Activated T-cell treated with anti-CD3 and anti-CD28 coated beads, Interleukin-2, amount 50 U/mL, for 4 hours (primary cell): ENCODE results near the gene NDUFS1. TPM values are rescaled to one million over a fixed set of nuclear protein-coding genes. Genes with fewer than 3 reads are reported as not detected.
A peak's percentile ranks its signal among the peaks of the same experiment; 100 is the strongest.
"Not testable (repeated sequence)": the region's sequence is repeated elsewhere in the genome, so short reads cannot be mapped to it uniquely, and the experiment has no call there.

Experiments
- ATAC-seq, 2 donors: fragments of 200-7000 bp; cut with Tn5 transposase; one replicate each; pipeline ENCODE4 v1.10.0; 2021
- DNase-seq: peaks from one replicate; pipeline ENCODE4 v3.0.0-alpha.2; 2020
- H3K27me3 Mint-ChIP-seq: one replicate; pipeline ENCODE4 v1.8.0; 2021; ENCODE audit warnings: low read depth, mixed read lengths
- H3K36me3 Mint-ChIP-seq: one replicate; pipeline ENCODE4 v1.8.0; 2022; ENCODE audit warnings: mixed read lengths; ENCODE audit not compliant: insufficient read depth
- H3K4me1 Mint-ChIP-seq: one replicate; pipeline ENCODE4 v1.8.0; 2021; ENCODE audit warnings: low read depth, mixed read lengths
- H3K4me3 Mint-ChIP-seq: one replicate; pipeline ENCODE4 v1.8.0; 2021; ENCODE audit warnings: mild to moderate bottlenecking, moderate library complexity, mixed read lengths
- H3K9me3 Mint-ChIP-seq: one replicate; pipeline ENCODE4 v1.8.0; 2021; ENCODE audit warnings: mixed read lengths
- total RNA-seq, 3 donors: library from RNA; stranded (reverse); gene quantifications; one replicate each; pipeline ENCODE4 v1.2.1, GENCODE V29; 2021

NDUFS1 gene
- 10 to 100 TPM; 70.4 to 74.1 (median 71.2) TPM for total RNA-seq

DNA sequence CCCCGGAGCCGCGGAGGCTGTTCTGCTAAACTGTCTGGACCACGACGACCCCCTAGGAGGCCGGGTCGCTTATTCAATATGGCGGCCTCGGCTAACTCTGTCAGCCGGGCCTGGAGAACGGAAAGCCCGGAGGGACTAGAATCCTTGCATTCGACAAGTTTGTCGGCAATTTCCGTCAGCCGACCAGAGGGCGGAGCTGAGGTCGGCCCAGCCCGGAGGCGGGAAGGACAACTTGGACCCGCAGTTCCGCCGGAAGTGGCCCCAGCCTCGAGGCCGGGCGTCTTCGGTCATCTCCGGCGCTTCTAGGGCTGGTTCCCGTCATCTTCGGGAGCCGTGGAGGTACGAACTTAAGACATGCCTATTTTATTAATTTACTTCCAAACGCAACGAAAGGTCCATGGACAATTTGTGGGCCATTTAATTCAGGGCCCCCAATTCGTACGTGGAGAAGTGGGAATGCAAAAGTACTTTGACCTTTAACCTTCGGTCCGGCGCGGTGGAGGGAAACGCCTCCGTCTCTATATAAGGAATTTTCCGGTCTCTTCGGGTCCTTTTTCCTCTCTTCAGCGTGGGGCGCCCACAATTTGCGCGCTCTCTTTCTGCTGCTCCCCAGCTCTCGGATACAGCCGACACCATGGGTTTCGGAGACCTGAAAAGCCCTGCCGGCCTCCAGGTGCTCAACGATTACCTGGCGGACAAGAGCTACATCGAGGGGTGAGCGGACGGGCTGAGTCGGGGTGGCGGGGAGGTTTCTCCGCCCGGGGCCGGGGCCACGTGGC, at the start of gene NDUFS1, which contains the start of gene EEF1B2:
NDUFS1 (minus strand) TSS at position 99 of the 779 bp plus-strand sequence. CDS start 5,766 bp downstream, outside the sequence.
EEF1B2 (plus strand) TSS at position 550 of the 779 bp plus-strand sequence; CDS start at position 635, 85 bp downstream.
- peaks cover 52% of the 10 kb centered on the region for H3K4me1 Mint-ChIP-seq
- peaks cover 40% of the 10 kb centered on the region for H3K36me3 Mint-ChIP-seq
- no peaks in the 10 kb centered on the region for H3K27me3 Mint-ChIP-seq
- DNase-seq (peak; percentile 93), ATAC-seq (peak; percentile 88 to 92)
- H3K4me3 Mint-ChIP-seq: peak within 1 kb of the TSS; percentile 99
- no peaks in the 10 kb centered on the region for H3K9me3 Mint-ChIP-seq

DNA sequence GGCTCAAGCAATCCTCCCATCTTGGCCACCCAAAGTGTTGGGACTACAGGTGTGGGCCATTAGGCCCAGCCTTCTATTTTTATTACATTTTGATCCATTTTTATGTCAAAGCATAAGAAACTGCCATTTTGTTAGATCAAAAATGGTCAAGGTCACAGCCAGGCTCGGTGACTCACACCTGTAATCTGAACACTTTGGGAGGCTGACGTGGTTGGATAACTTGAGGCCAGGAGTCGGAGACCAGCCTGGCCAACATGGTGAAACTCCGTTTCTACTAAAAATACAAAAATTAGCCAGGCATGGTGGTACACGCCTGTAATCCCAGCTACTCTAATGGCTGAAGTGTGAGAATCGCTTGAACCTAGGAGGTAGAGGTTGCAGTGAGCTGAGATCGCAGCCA, 49.7 kb upstream of the NDUFS1 start:
- Mint-ChIP-seq H3K4me3 (no peak overlapping the region), H3K9me3 (no peaks in the 10 kb centered on the region), H3K4me1 (no peaks in the 10 kb centered on the region), H3K27me3 (peaks cover 6% of the 10 kb centered on the region), H3K36me3 (no peaks in the 10 kb centered on the region)
- no peak for ATAC-seq
- no peak for DNase-seq

DNA sequence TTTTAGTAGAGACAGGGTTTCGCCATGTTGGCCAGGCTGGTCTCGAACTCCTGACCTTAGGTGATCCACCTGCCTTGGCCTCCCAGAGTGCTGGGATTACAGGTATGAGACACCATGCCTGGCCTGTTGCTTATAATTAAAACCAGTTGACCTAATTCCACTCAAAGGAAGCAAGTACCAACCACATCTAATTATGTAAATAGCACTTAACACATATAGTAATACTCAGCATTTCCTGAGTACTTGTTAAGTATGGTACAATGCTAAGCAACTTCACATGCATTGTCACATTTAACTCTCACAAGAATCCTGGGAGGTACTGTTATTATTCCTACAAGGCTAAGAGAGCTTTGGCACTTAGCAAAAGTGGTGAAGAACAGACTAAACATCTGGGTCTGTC, 48.1 kb upstream of the NDUFS1 start:
- H3K4me3 Mint-ChIP-seq, ATAC-seq, H3K4me1 Mint-ChIP-seq, H3K27me3 Mint-ChIP-seq, H3K36me3 Mint-ChIP-seq, H3K9me3 Mint-ChIP-seq, DNase-seq: not testable (repeated sequence)

DNA sequence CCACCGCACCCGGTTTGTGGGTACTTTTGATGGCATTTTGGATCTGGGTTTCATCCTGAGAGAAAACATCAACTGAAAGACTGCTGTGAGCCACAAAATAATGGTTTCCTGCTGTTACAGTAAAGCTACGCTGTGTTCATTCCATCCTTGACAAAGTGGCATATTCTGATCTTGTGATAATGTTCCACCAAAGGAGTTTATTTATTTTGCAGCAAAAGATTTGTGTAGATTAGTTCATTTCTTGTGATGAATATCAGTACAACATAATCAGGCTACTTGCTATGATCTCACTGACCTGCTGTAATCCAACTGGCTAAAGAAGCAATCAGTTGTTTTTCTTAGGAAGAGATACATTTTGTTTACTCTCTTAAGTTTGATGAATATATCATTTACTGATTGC, 45.5 kb upstream of the NDUFS1 start:
- no peak for DNase-seq
- Mint-ChIP-seq H3K36me3 (no peaks in the 10 kb centered on the region), H3K4me1 (no peaks in the 10 kb centered on the region), H3K27me3 (peaks cover 7% of the 10 kb centered on the region), H3K9me3 (no peaks in the 10 kb centered on the region), H3K4me3 (no peak overlapping the region)
- no peak for ATAC-seq

DNA sequence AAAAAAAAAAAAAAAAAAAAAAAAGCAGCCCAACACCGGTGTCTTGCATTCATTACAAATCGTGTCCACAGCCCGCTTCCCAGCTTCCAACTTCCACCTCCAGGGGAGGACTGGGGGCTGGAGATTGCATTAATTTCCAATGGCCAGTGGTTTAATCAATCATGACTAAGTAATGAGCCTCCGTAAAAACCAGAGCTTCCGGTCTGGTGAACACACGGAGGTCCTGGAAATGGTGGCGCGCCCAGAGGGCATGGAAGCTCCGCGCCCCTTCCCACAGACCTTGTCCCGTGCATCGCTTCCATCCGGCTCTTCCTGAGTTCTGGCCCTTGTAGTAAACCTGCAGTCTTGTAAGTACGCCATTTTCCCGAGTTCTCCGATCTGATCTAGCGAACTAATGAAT, 44.1 kb upstream of the NDUFS1 start:
- Mint-ChIP-seq H3K4me3 (no peak overlapping the region), H3K27me3 (peaks cover 12% of the 10 kb centered on the region), H3K9me3 (no peaks in the 10 kb centered on the region), H3K4me1 (no peaks in the 10 kb centered on the region), H3K36me3 (no peaks in the 10 kb centered on the region)
- no peak for DNase-seq
- no peak for ATAC-seq

DNA sequence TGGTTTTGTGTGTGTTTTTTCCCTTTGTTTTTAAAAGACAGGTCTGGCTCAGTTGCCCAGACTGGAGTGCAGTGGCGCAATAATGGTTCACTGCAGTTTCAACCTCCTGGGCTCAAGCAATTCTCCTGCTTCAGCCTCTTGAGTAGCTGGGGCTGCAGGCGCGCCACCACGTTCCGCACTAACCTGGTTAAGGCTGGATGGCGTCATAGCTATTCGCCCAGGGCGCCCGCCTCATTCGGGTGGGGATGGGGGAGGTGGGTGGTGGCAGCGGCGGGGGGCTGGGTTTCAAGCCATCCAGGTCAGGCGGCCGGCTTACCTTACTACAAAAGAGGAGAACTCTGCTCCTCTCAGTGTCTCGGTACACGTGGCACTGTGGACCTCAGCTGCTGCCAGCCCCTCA, 43.2 kb upstream of the NDUFS1 start:
- no peak for ATAC-seq
- no peak for DNase-seq
- peaks cover 13% of the 10 kb centered on the region for H3K27me3 Mint-ChIP-seq
- H3K4me1 Mint-ChIP-seq: no peaks in the 10 kb centered on the region
- H3K4me3 Mint-ChIP-seq: no peak overlapping the region
- no peaks in the 10 kb centered on the region for H3K36me3 Mint-ChIP-seq
- H3K9me3 Mint-ChIP-seq: no peaks in the 10 kb centered on the region

DNA sequence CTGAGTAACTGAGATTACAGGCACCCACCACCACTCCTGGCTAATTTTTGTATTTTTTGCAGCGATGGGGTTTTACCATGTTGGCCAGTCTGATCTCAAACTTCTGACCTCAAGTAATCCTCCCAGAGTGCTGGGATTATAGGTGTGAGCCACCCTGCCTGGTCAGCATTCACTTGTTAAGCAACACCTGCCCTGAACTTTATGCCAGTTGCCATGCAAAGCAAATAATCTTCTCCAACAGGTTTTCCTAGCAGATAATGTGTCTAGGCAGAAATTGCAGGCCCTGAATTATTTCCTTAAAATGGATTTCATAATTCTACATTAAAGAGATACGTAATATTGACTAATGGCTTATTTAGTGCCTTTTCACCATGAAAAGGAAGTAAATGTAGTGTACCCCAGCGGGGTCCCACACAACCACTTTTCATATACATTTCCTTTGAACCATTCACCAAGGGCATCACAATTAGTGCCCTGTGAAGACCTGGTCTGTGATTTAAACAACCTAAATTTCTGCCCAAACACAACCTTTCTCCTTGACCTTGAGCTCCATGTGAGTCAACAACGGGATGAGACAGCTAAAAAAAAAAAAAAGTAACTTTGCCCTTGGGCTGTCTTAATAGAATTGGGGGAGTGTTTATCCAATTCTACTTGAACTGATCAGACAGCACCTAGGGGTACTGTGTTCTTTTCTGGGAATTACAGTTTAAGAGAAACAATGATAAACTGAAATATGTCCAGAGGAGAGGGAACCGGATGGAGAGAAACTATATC, 42.0 kb upstream of the NDUFS1 start:
- peaks cover 13% of the 10 kb centered on the region for H3K27me3 Mint-ChIP-seq
- H3K36me3 Mint-ChIP-seq: no peaks in the 10 kb centered on the region
- DNase-seq (no peak), ATAC-seq (no peak)
- no peaks in the 10 kb centered on the region for H3K4me1 Mint-ChIP-seq
- no peak overlapping the region for H3K4me3 Mint-ChIP-seq
- H3K9me3 Mint-ChIP-seq: no peaks in the 10 kb centered on the region

DNA sequence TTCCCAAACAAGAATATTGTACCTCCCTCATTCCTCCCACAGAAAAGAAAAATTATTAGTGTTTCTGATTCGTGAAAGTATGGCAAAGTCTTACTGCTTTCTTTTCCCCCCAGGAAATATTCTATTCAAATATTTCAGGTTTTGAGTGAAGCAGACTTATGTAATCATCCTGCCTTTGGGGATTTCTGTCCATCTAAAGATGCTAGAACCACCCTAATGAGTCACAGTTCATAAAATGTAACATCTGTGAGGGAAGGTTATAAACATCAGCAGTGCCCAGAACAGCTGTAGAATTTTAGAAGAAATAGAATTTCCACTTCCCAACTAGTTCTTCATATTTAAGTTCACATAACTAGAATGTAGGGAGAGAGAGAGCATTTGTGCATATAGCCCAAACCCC, 39.4 kb upstream of the NDUFS1 start:
- DNase-seq (no peak), ATAC-seq (no peak)
- Mint-ChIP-seq H3K27me3 (peaks cover 22% of the 10 kb centered on the region), H3K4me1 (no peaks in the 10 kb centered on the region), H3K9me3 (no peaks in the 10 kb centered on the region), H3K36me3 (no peaks in the 10 kb centered on the region), H3K4me3 (no peak overlapping the region)

DNA sequence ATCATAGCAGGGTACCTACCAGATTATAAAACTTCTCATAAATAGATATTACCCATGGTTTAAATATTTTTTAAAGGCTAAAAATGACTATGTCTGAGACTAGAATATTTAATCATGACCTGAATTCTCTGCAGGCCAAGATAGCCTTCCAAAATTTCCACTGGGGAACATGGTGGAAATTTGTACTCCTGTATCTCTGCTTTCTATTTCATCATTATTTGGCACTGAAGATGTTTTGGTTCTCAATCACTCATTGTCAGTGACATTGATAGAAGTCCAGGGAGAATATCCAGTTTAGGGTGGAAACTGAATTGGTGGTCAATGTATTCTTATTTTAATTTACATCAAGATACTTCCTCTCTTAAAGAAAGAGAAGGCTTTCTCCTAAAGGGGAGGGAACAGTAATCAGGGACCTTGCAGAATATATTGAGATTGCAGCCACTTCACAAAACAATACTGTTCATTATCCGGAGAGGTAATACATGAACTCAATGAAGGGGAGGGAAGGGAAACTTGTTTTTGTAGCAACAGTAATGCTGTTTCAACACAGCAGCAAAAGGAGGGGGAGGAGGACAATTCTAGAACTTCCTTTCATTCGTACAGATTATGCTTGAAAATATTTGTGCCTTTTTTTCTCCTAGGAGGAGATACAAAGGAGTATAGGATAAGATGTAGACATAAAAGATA, 34.6 kb upstream of the NDUFS1 start:
- DNase-seq: no peak
- no peaks in the 10 kb centered on the region for H3K36me3 Mint-ChIP-seq
- H3K4me3 Mint-ChIP-seq: no peak overlapping the region
- no peaks in the 10 kb centered on the region for H3K9me3 Mint-ChIP-seq
- H3K4me1 Mint-ChIP-seq: no peaks in the 10 kb centered on the region
- ATAC-seq: no peak
- peaks cover 16% of the 10 kb centered on the region for H3K27me3 Mint-ChIP-seq

DNA sequence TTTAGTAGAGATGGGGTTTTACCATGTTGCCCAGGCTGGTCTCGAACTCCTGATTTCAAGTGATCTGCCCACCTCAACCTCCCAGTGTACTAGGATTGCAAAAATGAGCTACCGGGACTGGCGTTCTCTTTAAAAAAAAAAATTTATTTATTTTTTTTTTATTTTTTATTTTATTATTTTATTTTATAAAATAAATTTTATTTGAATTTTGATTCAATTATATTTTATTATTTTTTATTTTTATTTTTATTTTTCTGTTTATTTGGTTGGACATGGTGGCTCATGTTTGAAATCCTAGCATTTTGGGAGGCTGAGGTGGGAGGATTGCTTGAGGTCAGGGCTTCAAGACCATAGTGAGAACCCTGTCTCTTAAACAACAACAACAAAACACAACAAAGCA, 32.9 kb upstream of the NDUFS1 start:
- no peaks in the 10 kb centered on the region for H3K9me3 Mint-ChIP-seq
- no peak for DNase-seq
- no peak overlapping the region for H3K4me3 Mint-ChIP-seq
- H3K36me3 Mint-ChIP-seq: no peaks in the 10 kb centered on the region
- no peaks in the 10 kb centered on the region for H3K4me1 Mint-ChIP-seq
- H3K27me3 Mint-ChIP-seq: peaks cover 15% of the 10 kb centered on the region
- ATAC-seq: no peak

DNA sequence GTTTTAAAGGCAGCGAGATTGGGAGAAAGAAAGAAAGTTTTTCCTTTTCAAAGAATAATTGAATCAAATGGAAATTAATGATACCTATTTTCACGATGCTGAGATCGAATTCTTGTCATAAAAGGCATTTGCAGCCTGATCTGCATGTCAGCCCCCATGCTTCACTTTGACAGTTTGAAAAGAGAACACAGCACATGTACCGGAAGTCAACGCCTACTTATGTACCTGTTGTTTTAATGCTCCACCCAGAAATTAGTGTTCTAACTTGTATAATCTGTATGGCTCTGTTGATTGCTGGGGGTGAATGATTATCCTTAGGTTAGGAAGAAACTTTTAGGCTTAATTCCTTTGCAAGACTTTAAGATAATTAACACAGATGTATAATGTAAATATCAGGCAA, 31.4 kb upstream of the NDUFS1 start:
- Mint-ChIP-seq H3K36me3 (no peaks in the 10 kb centered on the region), H3K4me1 (no peaks in the 10 kb centered on the region), H3K4me3 (no peak overlapping the region), H3K9me3 (no peaks in the 10 kb centered on the region), H3K27me3 (peaks cover 15% of the 10 kb centered on the region)
- DNase-seq (no peak), ATAC-seq (no peak)

DNA sequence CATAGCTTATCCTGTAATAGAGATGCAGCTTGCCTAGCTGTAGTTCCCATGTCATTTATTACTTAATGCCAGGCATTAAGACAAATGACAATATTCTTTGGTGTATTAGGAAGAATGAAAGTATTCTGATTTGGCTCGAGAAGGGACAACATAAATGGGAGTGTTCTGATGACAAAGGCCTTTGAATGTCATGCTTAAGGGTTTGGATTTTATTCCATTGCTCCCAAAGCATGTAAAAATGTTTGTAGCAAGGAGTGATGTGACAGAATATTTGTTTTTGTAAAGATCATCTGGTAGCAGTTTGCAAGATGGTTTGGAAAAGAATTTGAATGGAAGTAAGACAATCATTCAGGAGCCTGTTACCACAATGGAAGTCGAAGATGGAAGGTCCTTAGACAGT, 30.9 kb upstream of the NDUFS1 start:
- Mint-ChIP-seq H3K36me3 (no peaks in the 10 kb centered on the region), H3K9me3 (no peaks in the 10 kb centered on the region), H3K4me1 (no peaks in the 10 kb centered on the region), H3K4me3 (no peak overlapping the region), H3K27me3 (peaks cover 12% of the 10 kb centered on the region)
- DNase-seq: no peak
- no peak for ATAC-seq

DNA sequence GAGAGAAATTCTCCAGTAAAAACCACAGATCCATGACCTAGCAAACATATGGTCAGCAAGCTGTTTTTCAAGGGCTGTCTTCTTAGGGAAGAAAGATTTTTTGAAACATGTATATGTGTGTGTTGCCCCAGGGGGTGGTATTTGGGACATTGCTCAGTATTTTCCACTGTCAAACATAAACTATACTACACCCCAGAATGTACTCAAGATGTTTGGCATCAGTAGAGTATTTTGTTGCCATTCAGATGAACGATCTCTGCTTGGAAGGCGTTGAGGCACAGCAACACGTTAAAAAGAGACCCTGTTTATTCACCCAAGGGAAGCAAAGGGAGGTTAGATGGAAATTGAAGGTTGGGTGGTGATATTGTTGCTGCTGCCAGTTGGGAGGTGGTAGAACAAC, 30.4 kb upstream of the NDUFS1 start:
- H3K4me1 Mint-ChIP-seq: no peaks in the 10 kb centered on the region
- H3K9me3 Mint-ChIP-seq: no peaks in the 10 kb centered on the region
- DNase-seq (no peak), ATAC-seq (no peak)
- no peaks in the 10 kb centered on the region for H3K36me3 Mint-ChIP-seq
- H3K4me3 Mint-ChIP-seq: no peak overlapping the region
- H3K27me3 Mint-ChIP-seq: peaks cover 8% of the 10 kb centered on the region

DNA sequence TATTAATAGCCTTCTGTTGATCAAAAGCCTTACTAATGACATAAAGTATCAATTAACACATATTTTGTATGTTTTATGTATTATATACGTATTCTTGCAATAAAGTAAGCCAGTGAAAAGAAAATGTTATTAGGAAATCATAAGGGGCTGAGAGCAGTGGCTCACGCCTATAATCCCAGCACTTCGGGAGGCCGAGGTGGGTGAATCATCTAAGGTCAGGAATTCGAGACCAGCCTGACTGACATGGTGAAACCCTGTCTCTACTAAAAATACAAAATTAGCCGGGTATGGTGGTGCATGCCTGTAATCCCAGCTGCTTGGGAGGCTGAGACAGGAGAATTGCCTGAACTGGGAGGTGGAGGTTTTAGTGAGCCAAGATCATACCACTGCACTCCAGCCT, 22.3 kb upstream of the NDUFS1 start:
- not testable (repeated sequence) for H3K27me3 Mint-ChIP-seq, H3K4me3 Mint-ChIP-seq, ATAC-seq, H3K36me3 Mint-ChIP-seq, H3K4me1 Mint-ChIP-seq, H3K9me3 Mint-ChIP-seq, DNase-seq
